LNCaP clone FGC (cell line): ENCODE data around the gene NOL3.
A peak's percentile ranks its signal among the peaks of the same experiment; 100 is the strongest.

Source experiments
- DNase-seq: peaks from one replicate; pipeline ENCODE4 v3.0.0-alpha.2; 2011; ENCODE audit warnings: low read depth
- H3K4me3 ChIP-seq: 2 replicates; pipeline ENCODE4 v1.5.1; 2011; ENCODE audit warnings: mild to moderate bottlenecking, low read depth, low read length, control low read depth
- TF ChIP-seq, protein P1 (sequence below): IDR thresholded peaks from 2 replicates; pipeline ENCODE4 v1.5.1; 2012; ENCODE audit warnings: mild to moderate bottlenecking; ENCODE audit not compliant: control insufficient read depth, insufficient read depth; ENCODE audit errors: extremely low read depth

The NOL3 gene

GRCh38 chr16:67173808-67174705 lies 3.7 kb downstream of the NOL3 start:
- peak; percentile 92 for DNase-seq
- H3K4me3 ChIP-seq: peak overlapping the region; percentile 52
- TF ChIP-seq, protein P1, sequence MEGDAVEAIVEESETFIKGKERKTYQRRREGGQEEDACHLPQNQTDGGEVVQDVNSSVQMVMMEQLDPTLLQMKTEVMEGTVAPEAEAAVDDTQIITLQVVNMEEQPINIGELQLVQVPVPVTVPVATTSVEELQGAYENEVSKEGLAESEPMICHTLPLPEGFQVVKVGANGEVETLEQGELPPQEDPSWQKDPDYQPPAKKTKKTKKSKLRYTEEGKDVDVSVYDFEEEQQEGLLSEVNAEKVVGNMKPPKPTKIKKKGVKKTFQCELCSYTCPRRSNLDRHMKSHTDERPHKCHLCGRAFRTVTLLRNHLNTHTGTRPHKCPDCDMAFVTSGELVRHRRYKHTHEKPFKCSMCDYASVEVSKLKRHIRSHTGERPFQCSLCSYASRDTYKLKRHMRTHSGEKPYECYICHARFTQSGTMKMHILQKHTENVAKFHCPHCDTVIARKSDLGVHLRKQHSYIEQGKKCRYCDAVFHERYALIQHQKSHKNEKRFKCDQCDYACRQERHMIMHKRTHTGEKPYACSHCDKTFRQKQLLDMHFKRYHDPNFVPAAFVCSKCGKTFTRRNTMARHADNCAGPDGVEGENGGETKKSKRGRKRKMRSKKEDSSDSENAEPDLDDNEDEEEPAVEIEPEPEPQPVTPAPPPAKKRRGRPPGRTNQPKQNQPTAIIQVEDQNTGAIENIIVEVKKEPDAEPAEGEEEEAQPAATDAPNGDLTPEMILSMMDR: peak; percentile 54

DNA sequence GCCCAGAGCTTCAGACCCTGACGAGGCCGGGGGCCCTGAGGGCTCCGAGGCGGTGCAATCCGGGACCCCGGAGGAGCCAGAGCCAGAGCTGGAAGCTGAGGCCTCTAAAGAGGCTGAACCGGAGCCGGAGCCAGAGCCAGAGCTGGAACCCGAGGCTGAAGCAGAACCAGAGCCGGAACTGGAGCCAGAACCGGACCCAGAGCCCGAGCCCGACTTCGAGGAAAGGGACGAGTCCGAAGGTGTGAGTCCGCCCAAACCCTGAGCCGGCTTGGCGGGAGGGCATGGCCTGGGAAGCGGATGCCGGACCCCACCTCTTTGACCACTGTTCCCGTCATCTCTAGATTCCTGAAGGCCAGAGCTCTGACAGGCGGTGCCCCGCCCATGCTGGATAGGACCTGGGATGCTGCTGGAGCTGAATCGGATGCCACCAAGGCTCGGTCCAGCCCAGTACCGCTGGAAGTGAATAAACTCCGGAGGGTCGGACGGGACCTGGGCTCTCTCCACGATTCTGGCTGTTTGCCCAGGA lies 4.4 kb downstream of the NOL3 start:
- TF ChIP-seq, protein P1: no peak
- no peak for DNase-seq
- peak overlapping the region; percentile 52 for H3K4me3 ChIP-seq

GRCh38 chr16:67176662-67177061 lies 6.3 kb downstream of the NOL3 start:
- TF ChIP-seq, protein P1: no peak
- no peak for DNase-seq
- H3K4me3 ChIP-seq: no peak overlapping the region

DNA sequence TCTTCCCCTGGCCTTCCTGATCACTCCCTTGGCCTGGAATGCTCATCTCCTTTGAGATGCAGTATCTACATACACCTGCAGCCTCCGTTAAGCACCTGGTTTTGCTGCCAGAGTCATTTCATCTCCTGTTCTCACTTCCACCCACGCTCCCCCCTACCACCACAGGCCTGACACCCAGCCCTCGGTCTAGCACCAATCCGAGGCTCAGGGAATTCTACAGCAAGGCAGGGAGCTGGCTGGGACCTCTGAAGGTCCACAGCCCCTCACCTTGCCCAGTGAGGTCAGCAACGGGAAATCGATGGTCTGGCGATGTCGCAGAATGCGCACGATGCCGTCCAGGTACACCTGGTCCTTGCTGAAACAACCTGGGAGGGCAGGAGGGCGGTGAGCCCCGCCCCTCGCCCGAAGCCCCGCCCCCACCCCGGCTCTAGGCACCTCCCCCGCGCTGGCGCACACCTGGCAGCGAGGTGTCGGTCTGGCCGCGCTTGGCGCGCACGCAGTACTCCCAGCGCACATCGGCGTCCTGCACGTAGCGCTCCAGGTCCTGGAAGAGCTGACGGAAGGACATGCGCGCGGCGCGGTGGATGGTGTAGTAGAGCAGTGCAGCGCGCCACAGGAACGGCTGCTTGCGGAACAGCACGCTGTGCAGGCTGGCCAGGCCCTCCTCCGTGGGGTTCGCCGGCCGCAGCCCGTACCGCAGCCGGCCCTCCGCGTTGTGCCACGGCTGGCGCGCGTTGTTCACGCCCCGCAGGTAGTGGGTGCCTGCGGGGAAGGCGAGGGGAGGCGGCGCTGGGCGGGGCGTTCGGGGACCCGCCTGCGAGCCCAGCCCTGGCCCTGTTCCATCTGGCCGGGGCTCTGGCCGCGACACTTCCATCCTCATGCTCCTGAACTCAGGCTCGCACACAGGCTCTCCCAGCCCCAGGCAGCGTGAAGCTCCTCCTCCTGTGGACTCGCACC lies 7.7 kb downstream of the NOL3 start:
- DNase-seq: peak; percentile 96
- peak overlapping the region; percentile 52 for H3K4me3 ChIP-seq
- TF ChIP-seq, protein P1: no peak

DNA sequence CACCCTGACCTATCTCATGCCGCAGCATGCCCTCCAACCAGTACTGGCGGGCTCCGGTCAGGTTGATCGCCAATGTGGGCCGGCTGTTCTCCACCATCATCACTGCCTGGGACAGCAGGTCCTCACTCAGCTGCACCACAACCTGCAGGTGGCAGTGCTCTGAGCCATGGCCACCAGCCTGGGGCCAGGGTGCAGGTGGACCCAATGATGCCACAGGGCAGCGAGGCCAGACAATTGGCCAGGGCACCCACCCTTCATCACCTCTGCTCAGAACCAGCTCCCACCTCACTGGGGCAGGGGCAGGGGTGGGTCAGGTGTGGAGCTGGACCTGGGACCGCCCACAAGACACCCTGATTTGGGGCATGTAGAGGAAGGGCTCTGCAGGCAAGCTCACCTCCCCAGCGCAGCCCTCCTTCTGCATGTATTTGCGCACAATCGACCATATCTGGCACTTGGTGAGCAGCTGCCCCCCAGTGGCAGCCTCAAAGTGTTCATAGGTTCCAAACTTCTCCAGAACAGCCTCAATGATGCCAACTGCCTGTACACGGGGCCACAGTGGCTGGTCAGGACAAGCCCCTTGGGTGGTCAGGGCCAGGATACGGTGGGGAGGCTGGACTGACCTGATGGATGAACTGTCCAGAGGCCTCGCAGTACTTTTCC lies 9.2 kb downstream of the NOL3 start:
- no peak overlapping the region for H3K4me3 ChIP-seq
- DNase-seq: no peak
- TF ChIP-seq, protein P1: peak; percentile 47

DNA sequence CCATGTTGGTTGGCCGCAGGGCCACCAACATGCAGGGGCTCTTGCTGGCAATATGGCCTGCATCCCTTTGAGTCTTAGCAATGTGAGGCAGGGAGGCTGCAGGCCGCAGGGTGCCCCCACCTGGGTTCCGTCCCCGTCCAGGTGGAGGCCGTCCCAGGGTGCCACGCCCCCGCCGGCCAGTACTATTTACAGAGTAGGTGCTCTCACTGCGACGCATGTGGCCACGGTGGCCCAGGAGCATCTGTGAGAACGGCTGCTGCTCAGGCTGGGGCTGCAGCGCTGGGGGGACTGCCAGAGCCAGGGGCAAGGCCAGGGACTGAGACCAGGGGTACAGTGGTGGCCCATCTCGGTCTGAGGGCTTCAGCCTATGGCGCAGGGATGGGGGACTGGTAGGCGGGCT lies 9.8 kb downstream of the NOL3 start:
- DNase-seq: no peak
- TF ChIP-seq, protein P1: no peak
- H3K4me3 ChIP-seq: no peak overlapping the region
